ENCODE data around the gene EFNA2.

EFNA2 gene

GRCh38 chr19:1272423-1273262 lies 13.0 kb upstream of the EFNA2 start:
- DNase-seq, result no peak

- no peak for DNase-seq
These were observed 12.2 kb upstream of the EFNA2 start for GRCh38 chr19:1273263-1274041.

GRCh38 chr19:1274081-1274851 lies 11.4 kb upstream of the EFNA2 start:
- no peak for DNase-seq

GRCh38 chr19:1274852-1275259 lies 10.8 kb upstream of the EFNA2 start:
- no peak for DNase-seq

- DNase-seq, result peak; percentile 83
These were observed 10.3 kb upstream of the EFNA2 start, which contains the start of gene FAM174C for GRCh38 chr19:1275260-1275975. Gene FAM174C, plus strand, starts transcription at chr19:1275530. Its CDS starts 20 bp downstream, at chr19:1275550.

- no peak for DNase-seq
These were observed 9.6 kb upstream of the EFNA2 start for GRCh38 chr19:1275976-1276627.

GRCh38 chr19:1276628-1277022 lies 9.0 kb upstream of the EFNA2 start:
- no peak for DNase-seq

- no peak for DNase-seq
These were observed 8.6 kb upstream of the EFNA2 start for GRCh38 chr19:1277061-1277460.

- DNase-seq, result no peak
These were observed 7.6 kb upstream of the EFNA2 start for GRCh38 chr19:1278074-1278473.

GRCh38 chr19:1278713-1279660 lies 6.7 kb upstream of the EFNA2 start:
- no peak for DNase-seq

GRCh38 chr19:1279782-1280341 lies 5.8 kb upstream of the EFNA2 start:
- DNase-seq, result no peak

- no peak for DNase-seq
These were observed 4.8 kb upstream of the EFNA2 start for GRCh38 chr19:1280636-1281568.

GRCh38 chr19:1281569-1282287 lies 3.9 kb upstream of the EFNA2 start:
- no peak for DNase-seq

GRCh38 chr19:1282588-1283206 lies 3.0 kb upstream of the EFNA2 start:
- no peak for DNase-seq

- DNase-seq, result no peak
These were observed 2.3 kb upstream of the EFNA2 start for GRCh38 chr19:1283207-1283916.

- DNase-seq, result no peak
These were observed 1.8 kb upstream of the EFNA2 start for GRCh38 chr19:1283917-1284292.

- no peak for DNase-seq
These were observed 1.2 kb upstream of the EFNA2 start for GRCh38 chr19:1284293-1284978.
